NCI-H2081 treated with DMSO at 0.1 percent for 48 hours (cell line): ENCODE measurements around the gene ST8SIA1.

Experiments used
- DNase-seq: peaks from one replicate; lab custom pipeline; 2025; lab: John Stamatoyannopoulos, UW

ST8SIA1 gene

DNA sequence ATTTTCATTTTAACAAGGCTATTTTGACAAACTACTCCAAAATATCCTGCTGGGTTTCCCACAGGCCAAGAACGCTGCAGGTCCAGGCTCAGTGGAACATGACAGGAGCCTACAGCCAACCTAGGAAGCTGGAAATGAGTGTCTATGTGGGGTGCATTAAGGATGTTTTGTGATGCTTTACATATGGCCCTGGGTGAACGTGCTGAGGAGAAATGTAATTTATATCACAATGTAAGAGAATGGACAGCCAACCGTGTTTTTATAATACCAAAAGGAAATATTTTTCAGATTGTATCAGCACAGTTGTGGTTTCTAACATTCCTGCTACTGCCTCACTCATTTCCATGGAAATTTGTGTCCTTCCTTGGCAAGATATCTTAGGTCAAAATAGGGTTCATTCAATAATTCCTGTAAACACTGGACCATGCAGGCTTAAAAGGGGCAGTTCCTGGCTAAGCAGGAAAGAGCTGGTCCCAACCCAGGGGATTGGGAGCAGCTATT, 51.5 kb downstream of the ST8SIA1 start:
- DNase-seq: no peak

DNA sequence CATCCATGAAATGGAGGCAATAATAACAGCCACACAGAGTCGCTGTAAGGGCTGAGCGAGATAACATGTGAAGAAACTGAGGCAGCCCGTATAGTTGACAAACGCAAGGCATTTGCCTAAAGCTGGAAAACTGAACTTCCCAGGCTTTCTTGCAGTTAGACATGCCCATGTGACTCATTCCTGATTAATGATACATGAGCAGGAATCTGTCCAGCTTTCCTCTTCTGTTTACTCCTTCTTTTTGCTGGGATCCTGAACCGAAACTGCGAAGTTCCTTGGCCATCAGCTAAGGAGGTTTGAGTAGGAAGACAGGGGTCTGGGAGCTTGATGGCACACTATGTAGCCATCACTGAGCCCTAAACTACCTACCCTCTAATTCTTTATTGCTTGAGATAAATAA, 52.2 kb downstream of the ST8SIA1 start:
- no peak for DNase-seq

DNA sequence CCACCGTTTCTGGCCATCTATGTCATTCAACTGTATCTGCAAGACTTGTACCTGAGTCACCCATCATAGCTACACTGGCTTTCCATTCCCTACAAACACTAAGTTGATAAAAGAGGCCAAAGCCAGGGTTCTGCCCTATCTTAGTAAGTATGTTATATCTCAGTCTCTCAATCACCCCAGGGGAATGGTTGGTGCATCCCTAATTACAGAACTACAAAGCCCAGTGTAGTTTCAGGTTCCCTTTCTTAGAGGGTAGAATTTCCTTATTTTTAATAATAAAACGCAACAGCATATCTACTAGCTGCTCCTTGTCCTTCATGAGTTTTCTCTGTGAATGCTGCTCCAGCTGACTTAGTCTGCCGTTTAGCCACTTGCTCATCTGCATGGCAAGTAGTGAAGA, 57.6 kb downstream of the ST8SIA1 start:
- DNase-seq: no peak

DNA sequence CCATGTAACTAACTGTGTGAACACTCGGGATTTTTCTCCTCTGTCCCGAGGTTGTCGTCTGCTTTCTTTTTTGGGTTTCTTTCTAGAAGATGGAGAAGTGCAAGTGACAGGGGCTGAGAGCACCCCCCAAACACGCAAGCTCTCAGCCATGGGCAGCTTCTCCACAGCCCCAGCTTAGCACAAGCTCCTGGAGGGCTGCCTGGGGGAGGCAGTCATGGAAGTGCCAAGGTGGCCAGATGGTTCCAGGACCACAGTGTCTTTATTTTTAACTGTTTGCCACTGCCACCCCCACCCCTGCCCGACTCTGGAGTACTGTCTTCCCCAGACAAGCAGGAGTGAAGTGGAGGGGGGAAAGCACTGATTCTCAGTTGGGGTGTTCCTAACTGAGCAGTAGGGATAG, 58.2 kb downstream of the ST8SIA1 start:
- DNase-seq: no peak

DNA sequence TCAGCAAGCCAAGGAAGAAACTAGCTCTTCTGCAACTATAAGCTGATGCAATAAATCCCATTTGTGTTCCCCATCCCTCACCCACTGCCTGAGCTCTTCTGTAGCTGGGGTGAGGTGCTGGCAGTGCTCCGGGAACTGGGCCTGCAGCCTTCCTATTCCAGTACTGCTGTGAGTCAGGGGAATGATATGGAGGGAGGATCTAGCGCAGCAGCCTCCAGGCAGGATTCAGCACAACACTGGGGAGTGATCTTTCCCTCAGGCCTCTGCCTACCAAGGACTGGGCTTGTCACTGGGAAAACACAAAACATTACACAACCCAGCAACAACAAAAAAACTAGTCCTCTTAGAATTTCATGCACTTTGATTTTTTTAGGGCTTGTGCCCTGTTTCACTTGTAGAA, 58.7 kb downstream of the ST8SIA1 start:
- DNase-seq: no peak

DNA sequence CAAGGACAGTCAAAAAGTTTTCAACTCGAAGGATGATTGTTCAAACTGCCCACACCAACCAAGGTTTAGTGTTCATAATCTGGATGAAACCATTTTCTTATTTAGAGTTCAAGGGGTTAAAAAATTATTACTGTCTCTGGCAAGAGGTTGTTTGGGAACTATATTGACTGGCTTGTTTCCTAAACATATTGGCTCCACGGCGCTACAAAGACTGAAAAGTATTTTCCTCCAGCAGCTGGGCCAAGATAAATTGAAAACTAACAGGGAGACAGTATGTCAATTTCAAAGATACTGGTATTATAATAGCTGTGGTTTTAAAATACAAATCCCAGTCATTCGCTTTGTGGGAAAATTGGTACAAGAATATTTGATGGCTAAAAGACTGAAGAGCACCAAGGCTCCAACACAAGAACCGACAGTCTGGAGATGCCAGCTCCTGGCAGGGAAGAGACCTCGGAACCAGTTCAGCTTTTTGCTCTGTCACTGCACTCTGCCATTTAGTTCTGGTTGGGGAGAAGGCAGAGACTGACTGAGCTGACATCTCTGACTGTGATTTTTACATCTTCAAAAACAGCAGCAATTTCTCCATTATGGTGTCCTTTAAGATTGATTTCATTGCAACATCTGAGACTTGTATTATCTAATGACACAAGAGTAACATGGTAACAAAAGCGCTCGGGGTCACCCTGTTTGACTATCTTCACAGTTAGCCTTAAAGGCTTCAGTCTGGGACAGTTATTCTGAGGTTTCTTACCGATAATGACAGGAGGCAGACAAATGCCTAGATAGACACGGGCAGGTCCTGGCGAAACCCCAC, 62.0 kb downstream of the ST8SIA1 start:
- no peak for DNase-seq

DNA sequence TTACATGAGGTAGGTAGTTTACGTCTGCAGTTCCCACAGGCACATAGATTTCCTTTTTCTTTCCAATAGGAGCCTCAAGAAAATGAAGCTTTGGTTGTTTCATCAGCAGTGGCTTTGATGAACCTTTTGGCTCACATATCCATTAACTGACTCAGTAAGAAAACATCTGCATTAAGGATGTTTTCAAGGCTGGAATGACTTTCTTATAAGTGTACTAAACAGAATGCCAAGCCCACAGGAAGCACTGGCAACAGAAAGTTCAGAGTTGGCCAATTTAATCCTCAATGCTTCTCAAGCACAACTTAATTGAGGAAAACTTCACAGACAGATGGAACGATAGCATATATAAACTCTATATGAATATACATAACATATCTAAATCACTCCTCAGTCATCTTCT, 63.5 kb downstream of the ST8SIA1 start:
- no peak for DNase-seq

DNA sequence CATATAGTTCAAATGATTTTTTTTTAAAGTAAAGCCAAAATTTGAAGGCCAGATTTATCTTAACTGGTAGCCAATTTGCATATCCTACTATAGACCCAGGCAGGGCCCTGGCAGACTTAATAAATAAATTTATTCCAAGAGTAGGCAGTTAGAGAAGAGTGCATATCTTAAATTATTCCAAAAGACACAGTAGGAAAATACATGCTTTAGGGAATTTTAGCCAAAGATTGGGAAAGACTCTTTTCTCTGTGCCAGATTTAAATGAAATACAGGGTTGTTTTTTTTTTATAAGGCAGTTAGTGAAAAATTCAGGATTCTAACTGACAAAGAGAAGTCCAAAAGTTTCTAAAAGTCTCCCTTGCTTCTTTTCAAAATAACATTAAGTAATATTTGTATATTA, 65.5 kb downstream of the ST8SIA1 start:
- no peak for DNase-seq

DNA sequence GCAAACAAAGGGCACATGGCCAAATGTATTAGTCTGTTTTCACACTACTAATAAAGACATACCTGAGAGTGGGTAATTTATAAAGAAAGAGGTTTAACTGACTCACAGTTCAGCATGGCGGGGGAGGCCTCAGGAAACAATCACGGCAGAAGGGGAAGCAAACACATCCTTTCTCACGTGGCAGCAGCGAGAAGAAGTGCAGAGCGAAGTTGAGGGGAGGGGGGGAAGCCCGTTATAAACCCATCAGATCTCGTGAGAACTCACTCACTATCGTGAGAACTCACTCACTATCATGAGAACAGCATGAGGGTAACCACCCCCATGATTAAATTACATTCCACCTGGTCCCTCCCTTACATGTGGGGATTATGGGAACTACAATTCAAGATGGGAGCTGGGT, 66.1 kb downstream of the ST8SIA1 start:
- DNase-seq: no peak

DNA sequence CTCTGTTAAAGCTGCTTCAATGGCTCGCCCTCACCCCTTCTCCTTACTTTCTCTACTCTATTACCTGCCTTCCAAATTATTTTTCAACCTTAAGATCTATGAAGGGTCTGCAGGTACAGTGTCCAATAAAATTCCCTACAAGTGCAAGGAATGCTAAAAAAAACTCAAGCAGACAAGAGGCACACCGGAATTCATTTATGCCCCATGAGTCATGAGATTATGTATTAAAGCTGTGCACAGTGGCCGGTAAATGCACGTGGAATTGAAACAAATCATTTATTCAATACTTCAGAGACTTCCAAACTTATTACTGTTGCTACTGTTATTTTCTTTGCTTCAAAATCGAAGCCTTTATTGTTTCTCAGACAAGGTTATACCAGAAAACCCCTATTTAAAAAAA, 68.4 kb downstream of the ST8SIA1 start:
- no peak for DNase-seq

DNA sequence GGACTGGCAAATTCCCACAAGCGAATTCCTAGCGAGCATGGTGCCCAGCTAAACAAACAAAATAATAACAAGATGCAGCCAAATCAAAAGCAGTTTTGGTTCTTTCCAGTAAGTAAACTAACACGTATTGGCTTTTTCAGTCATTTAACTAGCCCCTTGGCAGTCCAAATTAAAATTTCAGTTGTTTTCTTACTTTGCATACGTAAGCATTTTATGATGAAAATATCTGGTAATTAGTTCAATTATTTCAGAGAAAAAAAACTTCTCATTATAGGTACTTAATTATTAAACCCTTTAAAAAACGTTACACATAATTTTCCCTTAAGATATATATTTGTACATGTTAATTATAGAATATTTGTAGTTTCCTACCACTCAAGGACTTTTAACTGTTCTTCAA, 70.1 kb downstream of the ST8SIA1 start:
- no peak for DNase-seq

DNA sequence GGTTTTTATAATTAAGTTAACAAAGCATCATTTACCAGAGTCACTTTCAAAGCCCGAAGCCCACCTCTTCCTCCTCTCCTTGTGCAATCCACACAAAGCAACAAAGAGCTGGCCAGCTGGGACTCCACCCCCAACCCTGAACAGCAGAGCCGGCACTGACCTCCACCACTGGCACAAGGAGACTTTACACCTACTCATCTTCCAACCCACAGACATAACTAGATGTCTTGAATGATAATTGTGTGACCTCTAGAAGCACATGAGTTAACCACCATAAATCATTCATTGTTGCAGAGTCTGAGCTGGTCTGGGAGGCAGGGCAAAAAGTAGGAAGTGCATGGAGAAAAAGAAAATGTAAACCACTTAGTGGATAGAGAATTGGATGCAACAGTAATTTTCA, 72.2 kb downstream of the ST8SIA1 start:
- no peak for DNase-seq

DNA sequence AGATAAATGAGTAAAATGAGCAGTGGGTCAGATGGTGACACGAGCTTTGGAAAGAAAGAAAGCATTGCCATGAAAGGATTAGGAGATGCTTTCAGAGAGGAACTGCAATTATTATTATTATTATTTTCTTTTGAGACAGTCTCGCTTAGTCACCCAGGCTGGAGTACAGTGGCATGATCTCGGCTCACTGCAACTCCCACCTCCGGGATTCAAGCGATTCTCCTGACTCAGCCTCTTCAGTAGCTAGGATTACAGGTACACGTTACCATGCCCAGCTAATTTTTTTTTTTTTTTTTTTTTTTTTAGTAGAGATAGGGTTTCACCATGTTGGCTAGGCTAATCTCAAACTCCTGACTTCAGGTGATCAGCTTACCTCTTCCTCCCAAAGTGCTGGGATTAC, 77.4 kb downstream of the ST8SIA1 start:
- DNase-seq: no peak

DNA sequence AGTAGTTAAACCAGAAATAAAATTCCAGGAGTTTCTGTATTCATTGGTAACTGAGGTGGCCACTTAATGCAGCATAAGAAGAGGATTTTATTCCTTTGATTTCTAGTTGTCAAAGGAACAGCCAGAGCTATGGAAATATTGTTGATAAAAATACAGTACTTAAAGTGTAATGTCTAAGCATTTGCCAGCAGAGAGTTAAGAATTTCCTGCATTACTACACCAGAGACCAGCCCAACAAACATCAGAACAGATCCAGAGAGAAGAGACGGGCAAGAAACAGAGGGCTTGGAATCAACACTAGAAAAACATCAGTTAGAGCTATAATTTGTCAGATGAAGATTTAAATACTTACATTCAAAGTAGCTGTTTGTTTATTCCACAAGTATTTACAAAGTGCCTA, 77.9 kb downstream of the ST8SIA1 start:
- DNase-seq: no peak

DNA sequence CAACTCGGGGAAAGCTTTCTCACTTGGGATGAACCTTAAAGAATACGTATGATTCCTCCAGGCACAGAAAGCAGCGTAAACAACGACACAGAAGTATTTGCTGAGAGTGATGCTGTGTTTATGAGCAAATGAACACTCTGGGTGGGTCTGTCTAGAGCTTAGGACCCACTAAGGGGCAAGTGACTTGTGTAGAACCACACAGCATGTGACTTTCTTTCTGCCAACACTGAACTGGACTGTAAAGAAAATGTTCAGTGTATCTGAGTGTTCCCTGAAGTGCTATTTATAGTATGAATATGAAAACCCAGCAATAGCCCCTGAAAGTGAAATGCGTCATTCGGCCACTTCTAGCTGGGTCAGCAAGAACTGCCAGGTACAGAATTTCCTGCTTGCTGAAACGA, 78.5 kb downstream of the ST8SIA1 start:
- DNase-seq: no peak

DNA sequence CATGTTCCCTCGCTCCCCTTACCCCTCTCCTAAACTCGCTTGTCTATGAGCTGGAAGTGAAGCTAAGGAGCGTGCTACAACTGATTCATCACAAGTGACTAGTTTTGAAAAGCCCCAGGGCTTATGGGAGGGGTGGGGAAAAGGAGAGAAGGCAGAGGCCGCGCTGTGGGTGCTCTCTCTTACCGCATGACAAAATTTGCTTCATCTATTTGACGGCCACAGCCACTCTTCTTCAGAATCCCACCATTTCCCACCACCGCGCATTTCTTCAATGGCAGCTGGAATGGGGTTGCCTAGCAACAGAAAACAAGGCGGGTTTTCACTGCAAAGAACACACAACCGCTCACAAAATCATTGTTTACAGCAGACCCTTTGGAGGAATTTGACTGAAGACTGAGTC, 79.4 kb downstream of the ST8SIA1 start:
- DNase-seq: no peak

DNA sequence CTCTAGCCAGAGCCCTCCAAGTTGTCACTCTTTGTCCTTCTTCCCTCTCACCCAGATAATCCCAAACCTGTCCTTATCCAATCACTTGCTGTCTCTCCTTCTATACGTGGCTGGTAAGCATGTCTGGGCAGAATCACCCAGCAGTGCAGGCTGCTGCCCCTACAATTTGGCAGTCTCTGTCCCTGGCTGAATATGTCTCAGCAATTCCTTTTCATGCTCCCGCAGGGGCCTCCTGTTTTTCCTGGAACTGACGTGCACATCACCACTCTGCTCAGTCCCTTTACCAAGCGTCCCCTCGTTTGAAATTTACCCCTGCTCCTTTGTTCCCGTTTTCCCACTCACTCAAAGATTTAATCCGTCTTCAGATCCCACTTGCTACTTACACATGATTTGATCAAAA, 80.0 kb downstream of the ST8SIA1 start:
- no peak for DNase-seq

DNA sequence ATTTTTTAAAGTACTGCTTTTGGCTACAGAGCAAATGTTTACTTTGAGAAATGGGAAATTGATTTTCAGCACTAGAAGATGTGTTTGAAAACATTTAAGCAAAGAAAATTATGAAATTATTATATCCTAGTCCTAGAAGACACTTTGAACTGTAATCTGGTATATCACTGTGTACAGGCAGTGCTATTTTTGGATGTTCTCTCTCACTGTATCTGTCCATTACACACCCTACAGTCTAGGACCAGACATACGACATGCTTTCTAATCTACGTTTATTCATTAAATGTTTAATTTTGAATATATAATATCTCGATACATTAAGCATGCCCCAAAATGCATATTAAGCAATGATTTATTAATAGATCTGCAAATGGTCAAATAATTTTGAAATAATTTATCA, 82.5 kb downstream of the ST8SIA1 start:
- no peak for DNase-seq

DNA sequence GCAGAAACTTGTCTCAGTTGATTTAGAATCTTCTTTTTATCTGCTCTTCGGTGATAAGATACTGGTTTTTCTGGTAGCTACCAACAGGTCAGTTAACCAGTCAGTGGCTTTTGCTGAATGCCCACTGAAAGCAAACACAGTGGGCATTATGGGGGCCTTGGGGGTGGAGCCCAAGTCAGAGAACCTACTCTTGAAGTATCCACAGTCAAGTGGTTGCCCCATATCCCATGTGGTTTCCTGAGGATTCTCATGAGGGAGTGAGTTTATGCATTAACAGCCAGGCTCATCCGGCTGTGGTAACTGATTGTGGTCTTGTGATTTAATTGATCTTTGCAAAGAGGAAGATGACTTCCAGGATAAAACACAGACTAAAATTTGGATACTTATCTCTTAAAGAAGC, 83.7 kb downstream of the ST8SIA1 start:
- DNase-seq: no peak

DNA sequence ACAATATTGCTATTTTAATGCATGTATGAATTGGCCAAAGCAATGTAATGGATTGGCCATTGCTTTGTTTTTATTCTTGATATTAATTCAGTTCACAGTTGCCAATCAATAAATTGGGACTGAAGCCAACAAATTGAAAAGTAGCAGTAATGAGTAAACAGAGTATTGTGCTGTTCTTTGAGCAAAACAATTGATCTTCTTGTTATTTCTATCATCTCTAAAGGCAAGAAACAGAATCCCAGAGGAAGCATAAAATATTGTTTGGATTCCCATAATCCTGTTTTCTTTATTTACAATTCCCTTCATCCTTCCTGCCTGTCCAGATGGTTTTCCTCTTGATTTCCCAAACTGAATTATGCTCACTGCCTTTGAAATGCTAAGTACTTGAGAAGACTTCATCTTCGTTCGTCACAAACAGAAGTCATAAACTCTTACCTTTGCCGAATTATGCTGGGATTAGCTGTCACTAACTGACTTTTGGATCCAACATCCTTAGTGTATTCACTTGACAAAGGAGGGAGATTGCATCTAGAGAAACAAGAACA, 85.9 kb downstream of the ST8SIA1 start:
- no peak for DNase-seq

DNA sequence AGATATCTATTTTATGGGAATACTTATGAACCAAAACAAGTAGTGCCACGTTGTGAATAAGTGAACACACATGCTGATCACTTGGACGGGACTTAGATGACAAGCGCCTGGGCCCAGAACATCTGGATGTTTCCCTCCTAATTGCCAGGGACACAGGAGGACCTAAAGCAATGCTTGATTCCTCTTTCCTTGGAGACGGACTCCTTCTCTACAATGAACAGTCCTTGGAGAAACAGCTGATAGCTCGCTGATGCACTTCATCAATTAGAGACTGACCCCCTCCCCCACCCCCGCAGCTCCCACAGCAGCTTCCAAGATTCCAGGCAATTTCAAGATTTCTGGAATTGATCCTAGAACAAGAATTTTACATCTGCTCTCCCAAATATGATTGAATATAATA, 86.4 kb downstream of the ST8SIA1 start:
- no peak for DNase-seq

DNA sequence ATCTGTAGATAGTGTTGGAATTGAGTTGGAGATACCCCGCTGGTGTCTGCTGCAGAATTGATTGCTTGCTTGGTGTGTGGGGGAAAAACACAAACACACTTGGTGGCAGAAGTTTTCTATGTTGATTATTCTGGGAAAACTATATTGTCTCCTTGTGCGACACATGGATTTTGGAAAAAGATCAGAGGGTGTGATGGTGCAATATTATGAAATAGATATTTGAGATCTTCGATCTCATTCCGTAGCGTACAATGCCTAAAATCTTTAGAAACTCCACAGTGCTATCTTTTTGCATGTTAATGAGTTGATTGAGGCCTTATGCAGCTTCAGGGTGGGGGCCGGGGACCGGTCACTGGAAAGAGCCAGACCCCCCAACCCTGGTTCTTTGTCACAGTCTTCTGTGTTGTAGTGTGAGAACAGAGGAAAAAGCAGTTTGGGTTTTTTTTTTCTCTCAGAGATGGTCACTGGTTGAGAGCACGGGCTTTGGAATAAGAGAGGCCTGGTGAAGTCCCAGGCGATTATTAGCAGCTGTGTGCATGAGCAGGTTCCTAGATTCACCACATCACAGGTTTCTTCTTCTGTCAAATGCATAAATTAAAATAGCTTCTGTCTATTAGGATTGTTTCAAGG, 88.2 kb downstream of the ST8SIA1 start:
- DNase-seq: no peak

DNA sequence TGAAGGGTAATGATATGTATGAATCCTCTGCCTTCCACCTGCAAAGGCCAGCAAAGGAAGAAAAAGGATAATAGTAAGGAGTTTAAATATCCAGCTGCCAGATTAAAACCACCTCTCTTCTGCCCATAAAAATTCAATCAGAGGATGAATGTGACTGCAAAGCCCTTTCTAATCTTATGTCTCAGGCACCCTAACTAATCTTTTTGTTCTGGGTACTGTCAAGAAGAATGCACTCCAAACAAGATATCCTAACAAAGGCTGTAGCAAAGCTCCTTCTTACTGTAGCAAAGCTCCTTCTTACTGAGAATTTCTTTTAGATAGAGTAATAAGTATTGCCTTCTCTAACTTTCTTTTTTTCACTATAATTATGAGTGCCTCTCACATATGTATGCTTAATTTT, 91.8 kb downstream of the ST8SIA1 start:
- DNase-seq: no peak

DNA sequence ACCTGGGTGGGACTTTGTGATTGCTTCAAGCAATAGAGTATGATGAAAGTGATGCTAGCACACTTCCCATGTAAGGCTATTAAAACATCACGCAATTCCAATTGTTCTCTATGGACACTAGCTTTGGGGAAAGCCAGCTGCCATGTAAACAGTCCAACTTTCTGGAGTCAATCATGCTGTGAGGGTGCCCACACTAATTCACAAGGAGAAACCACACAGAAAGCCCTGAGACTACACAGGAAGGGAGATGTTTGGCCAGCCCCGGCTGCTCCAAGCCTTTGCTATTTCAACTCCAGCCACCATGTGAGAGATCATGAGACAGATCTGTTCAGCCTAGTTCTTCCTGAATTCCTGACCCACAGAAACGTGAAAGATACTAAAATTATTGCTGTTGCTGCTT, 96.3 kb downstream of the ST8SIA1 start:
- DNase-seq: no peak
